ENCODE results near the gene GABRP. TPM values are rescaled to one million over a fixed set of nuclear protein-coding genes. Genes with fewer than 3 reads are reported as not detected.

GABRP gene
- total RNA-seq, 1 experiment from 2014 or later, result 1.5 TPM

- H4K20me1 ChIP-seq (ENCODE audit: control insufficient read depth, insufficient read depth, insufficient read length), result no peaks in the 10 kb centered on the region
- H3K23me2 ChIP-seq (ENCODE audit: insufficient read length, low read depth, low read length, poor library complexity, severe bottlenecking), result no peaks in the 10 kb centered on the region
- H3K4ac ChIP-seq (ENCODE audit: low read depth, low read length), result no peak overlapping the region
- no peak overlapping the region for H2BK20ac ChIP-seq (ENCODE audit: low read depth, low read length, poor library complexity, severe bottlenecking)
- no peak overlapping the region for H3K27ac ChIP-seq (ENCODE audit: insufficient read length, low read depth, low read length)
- no peak for DNase-seq
- no peaks in the 10 kb centered on the region; the same call in 1 of the 2 replicates for H3K27me3 ChIP-seq (ENCODE audit: insufficient read depth, low read length)
- no peak overlapping the region for H2BK5ac ChIP-seq (ENCODE audit: insufficient read length, low read length)
- no peak overlapping the region for H3K9ac ChIP-seq (ENCODE audit: extremely low read depth, insufficient read length, low read length)
- no peak overlapping the region for H2BK12ac ChIP-seq (ENCODE audit: insufficient read length, low read depth, low read length)
- no peaks in the 10 kb centered on the region for H3K79me2 ChIP-seq (ENCODE audit: insufficient read depth, low read length)
- H3K79me1 ChIP-seq (ENCODE audit: insufficient read depth, low read depth, low read length, poor library complexity, severe bottlenecking), result no peaks in the 10 kb centered on the region
- no peaks in the 10 kb centered on the region; a peak in 1 of 7 replicates for H3K36me3 Mint-ChIP-seq (ENCODE audit: insufficient read depth in 1 of 3, low read depth in 3 of 3)
- H3K9me3 Mint-ChIP-seq, result no peaks in the 10 kb centered on the region
- H3K9me3 ChIP-seq (ENCODE audit: control insufficient read depth, low read depth, low read length), result no peaks in the 10 kb centered on the region
- H3K18ac ChIP-seq (ENCODE audit: insufficient read length, low read depth, low read length), result no peak overlapping the region
- no peak overlapping the region for H3K4me3 Mint-ChIP-seq
- H3K56ac ChIP-seq (ENCODE audit: insufficient read length, low read depth, low read length), result no peak overlapping the region
- no peak overlapping the region for H3T11ph ChIP-seq (ENCODE audit: low read length)
- H3K14ac ChIP-seq (ENCODE audit: insufficient read depth, low read length), result no peak overlapping the region
- H3K27me3 Mint-ChIP-seq (ENCODE audit: low read depth), result peaks cover 2% of the 10 kb centered on the region
- H3K4me1 ChIP-seq (ENCODE audit: insufficient read depth, low read length), result no peaks in the 10 kb centered on the region
- H3K23ac ChIP-seq (ENCODE audit: insufficient read length, low read depth, low read length), result no peak overlapping the region
- H4K8ac ChIP-seq (replicated peaks; ENCODE audit: insufficient read length, low read depth, low read length), result no peak overlapping the region
- no CpG with 5 or more reads among the region's 11 CpGs for WGBS (ENCODE audit: extremely low coverage, insufficient read length, low lambda C conversion rate)
- peak overlapping the region in 1 of 3 experiments; percentile 41; a peak in 1 of 7 replicates for H3K27ac Mint-ChIP-seq
- no peak for TF ChIP-seq CTCF (conservative IDR thresholded peaks at IDR 0.05)
- no peak overlapping the region for H3K4me2 ChIP-seq (ENCODE audit: insufficient read depth, insufficient read length, low read length)
- H2AFZ ChIP-seq (ENCODE audit: low read length), result no peak overlapping the region
- H2AK5ac ChIP-seq (ENCODE audit: insufficient read length, low read length), result no peak overlapping the region
- no peak overlapping the region for H2BK15ac ChIP-seq (ENCODE audit: low read depth, low read length)
- H4K91ac ChIP-seq (ENCODE audit: insufficient read length, low read depth, low read length), result no peak overlapping the region
- H3K4me1 Mint-ChIP-seq, result peaks cover 33 to 34% of the 10 kb centered on the region in 2 experiments
- H2BK120ac ChIP-seq (ENCODE audit: low read depth, low read length, poor library complexity, severe bottlenecking), result no peak overlapping the region
- H4K5ac ChIP-seq (ENCODE audit: insufficient read length, low read depth, low read length), result no peak overlapping the region
Measured at GRCh38 chr5:170788626-170789304, 5.2 kb downstream of the GABRP start.
